ENCODE results near the gene ELP1.
"Not testable (repeated sequence)": the region's sequence is repeated elsewhere in the genome, so short reads cannot be mapped to it uniquely, and the experiment has no call there.

ELP1 gene

GRCh38 chr9:108854094-108854493 is 79.8 kb downstream of the ELP1 start:
- no peak for DNase-seq (ENCODE audit: low spot score)

DNA sequence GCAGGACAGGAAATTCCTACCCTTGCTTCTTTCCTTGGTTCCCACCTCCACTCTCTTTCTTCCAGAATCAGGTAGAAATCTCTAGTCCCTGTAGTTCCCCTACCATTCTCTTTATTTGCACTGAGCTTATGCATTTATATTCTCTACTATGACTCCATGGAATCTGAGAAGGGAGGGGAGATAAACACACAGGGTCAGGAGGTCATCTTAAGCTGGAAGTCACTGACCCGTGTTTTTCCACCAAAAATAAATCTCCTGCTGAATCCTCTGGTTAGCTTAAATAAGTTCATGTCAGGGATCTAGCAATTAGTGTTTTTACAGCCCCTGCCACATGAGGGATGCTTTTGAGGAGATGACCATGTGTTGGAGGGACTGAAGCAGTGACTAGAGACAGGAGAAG is 81.8 kb downstream of the ELP1 start:
- DNase-seq (ENCODE audit: low spot score) = no peak

- no peak for DNase-seq (ENCODE audit: low spot score)
Measured at GRCh38 chr9:108851138-108851537, 82.8 kb downstream of the ELP1 start.

GRCh38 chr9:108850293-108850897 is 83.5 kb downstream of the ELP1 start:
- no peak for DNase-seq (ENCODE audit: low spot score)

DNA sequence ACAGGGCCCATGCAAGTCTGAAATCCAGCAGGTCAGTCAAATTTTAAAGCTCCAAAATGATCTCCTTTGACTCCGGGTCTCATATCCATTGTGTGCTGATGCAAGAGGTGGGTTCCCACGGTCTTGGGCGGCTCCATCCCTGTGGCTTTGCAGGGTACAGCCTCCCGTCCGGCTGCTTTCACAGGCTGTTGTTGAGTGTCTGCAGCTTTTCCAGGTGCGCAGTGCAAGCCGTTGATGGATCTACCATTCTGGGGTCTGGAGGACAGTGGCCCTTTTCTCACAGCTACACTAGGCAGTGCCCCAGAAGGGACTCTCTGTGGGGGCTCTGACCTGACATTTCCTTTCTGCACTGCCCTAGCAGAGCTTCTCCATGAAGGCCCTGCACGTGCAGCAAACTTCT is 85.6 kb downstream of the ELP1 start:
- not testable (repeated sequence) for DNase-seq (ENCODE audit: low spot score)

DNA sequence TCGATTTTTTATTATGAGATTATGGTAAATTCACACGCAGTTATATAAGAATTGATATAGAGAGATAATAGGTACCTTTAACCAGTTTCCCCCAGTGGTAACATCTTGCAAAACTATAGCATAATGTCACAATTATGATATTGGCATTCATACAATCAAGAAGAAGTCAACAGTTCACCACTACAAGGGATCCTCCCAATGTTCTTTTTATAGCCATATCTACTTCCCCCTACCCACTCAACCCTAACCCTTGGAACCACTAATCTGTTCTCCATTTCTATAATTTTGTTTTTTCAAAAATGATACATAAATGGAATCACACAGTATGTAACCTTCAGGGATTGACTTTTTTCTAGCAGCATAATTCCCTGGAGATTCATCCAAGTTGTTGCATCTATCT is 88.0 kb downstream of the ELP1 start:
- no peak for DNase-seq (ENCODE audit: low spot score)

DNA sequence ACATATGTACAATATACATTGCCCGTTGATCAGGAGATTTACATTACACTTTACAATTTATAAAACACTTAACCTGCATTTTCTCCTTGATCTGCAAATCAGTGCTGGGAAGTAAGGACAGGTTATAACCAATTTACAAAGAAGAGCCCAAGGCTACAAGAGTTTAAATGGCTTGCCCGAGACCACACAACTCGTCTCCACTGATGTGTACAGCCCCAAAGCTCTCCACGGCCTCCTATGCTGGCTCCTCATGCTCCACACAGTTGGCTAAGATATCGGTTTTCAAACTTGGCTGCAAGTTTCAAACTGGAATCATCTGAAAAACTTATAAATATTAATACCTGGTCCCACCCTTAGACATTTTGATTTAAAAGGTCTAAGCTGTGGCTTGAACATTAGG is 88.4 kb downstream of the ELP1 start:
- no peak for DNase-seq (ENCODE audit: low spot score)

DNA sequence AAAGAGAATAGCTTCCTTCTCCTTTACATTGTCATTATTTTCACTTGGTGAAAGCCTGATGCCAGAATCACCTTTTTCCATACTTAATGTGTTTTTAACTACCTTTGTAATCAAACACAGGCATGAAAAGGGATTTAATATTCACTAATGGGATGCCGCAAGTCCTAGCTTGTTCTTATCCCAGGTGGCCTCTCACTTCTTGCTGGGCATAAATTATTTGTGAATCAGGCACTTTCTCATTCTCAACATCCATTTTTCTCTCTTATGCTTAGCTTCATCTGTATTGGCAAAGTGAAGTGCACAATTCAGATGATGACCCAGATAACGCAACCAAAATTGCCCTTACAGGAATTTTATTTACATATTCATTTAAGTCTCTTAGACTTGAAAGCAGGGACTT is 89.1 kb downstream of the ELP1 start:
- DNase-seq (ENCODE audit: low spot score) = no peak

GRCh38 chr9:108844391-108844790 is 89.5 kb downstream of the ELP1 start:
- no peak for DNase-seq (ENCODE audit: low spot score)

- no peak for DNase-seq (ENCODE audit: low spot score)
Measured at GRCh38 chr9:108842610-108843295, 91.2 kb downstream of the ELP1 start.

DNA sequence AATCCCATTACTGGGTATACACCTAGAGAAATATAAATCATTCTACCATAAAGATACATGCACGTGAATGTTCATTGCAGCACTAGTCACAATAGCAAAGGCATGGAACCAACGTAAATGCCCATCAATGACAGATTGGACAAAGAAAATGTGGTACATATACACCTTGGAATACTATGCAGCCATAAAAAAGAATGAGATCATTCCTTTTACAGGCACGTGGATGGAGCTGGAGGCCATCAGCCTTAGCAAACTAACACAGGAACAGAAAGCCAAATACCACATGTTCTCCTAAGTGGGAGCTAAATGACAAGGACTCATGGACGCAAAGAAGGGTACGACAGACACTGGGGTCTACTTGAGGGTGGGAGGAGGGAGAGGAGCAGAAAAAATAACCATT is 94.4 kb downstream of the ELP1 start:
- DNase-seq (ENCODE audit: low spot score) = not testable (repeated sequence)

DNA sequence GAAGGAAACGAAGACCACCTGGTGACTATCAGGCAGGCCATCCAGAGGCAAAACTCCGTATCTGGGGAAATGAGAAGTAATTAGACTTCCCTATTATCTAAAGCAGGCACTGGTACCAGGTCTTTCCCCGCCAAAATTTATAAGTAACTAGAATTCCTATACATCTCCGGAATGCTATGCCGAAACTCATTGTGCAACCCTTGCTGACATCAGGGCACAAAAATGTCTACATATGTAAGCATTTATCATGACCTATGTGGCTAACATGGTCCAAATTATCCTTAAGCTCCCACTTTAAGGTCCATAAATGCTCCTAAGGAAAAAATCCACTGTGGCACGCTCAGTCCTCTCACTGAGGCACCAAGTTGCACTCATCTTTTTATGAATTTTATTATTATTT is 95.9 kb downstream of the ELP1 start:
- no peak for DNase-seq (ENCODE audit: low spot score)

DNA sequence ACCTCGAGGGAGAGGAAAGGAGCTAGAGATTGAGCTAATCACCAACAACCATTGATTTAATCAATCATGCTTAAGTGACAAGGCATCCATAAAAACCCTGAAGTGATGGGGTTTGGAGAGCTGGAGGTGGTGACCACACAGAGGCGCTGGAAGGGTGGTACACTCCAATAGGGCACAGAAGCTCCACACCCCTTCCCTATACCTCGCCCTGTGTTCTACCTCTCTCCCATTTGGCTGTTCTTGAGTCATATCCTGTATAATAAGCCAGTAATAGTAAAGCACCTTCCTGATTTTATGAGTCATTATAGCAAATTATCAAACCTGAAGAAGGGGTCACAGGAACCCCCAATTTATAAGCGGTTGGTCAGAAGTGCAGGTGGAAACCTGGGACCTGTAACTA is 96.4 kb downstream of the ELP1 start:
- no peak for DNase-seq (ENCODE audit: low spot score)

- DNase-seq (ENCODE audit: low spot score) = no peak
Measured at GRCh38 chr9:108836781-108837180, 97.1 kb downstream of the ELP1 start.

DNA sequence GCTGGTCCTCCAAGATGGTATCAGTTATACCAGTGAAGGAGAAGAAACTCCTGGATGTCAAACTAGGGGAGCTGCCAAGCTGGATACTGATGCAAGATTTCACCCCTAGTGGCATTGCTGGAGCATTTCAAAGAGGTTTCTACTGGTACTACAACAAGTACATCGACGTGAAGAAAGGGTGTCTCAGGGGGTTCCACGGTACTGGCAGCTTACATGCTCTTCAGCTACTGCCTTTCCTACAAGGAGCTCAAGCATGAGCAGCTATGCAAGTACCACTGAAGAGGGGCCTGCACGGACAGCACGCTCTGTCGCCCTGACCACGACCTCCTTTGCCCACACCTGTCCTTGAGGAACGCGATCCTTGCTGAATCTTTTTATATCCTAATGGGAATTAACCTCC is 97.6 kb downstream of the ELP1 start:
- no peak for DNase-seq (ENCODE audit: low spot score)

DNA sequence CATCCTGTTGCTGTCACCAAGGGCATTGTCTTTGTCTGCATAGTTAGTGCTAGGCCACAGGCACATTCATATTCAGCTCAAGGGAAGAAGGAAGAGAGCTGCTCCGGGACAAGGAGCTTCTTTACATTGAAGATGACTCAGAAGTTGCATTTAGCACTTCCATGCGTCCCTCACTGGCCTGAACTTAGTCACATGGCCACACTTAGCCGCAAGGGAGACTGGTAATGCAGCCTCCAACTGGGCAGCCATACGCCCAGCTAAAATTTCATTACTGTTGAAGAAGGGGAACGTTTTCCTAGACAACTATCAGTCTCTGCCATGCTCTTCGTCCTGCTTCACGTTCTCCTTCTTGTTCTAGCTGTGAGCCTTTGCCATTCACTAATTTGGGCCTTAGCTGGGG is 98.1 kb downstream of the ELP1 start:
- DNase-seq (ENCODE audit: low spot score) = no peak

GRCh38 chr9:108834959-108835665 is 98.8 kb downstream of the ELP1 start:
- no peak for DNase-seq (ENCODE audit: low spot score)

GRCh38 chr9:108832179-108832500 is 101.8 kb downstream of the ELP1 start:
- DNase-seq (ENCODE audit: low spot score) = no peak

DNA sequence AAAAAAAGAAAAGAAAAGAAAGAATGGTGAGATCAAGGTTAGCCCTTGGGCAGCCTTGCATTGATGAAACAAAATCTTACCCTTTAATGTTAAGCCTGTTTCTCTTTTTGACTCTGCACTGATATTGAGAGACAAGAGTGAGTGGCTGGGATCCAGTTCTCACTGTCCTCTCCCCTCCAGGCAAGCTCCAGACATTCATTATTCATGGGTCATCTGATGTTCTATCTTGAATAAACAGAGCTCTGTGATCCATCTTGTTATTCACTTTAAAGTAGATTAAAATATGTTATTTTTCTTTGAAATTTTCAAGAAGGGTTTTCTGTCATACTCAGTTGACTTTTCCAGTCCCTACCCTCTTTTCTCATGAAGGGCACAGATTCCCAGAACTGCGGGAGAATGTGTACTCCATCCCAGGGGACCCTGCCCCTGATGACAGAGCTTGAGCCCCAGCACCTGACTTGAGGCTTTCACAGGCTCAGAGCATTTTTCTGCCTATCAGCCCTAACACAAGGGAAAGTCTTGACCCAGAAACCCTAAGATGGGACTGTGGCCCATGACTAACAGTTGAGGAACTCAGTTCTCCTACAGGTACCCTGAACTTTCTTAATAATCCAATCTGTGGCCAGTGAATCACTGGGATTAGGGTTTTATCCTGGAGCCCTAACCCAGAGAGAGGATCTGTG is 102.3 kb downstream of the ELP1 start:
- no peak for DNase-seq (ENCODE audit: low spot score)

DNA sequence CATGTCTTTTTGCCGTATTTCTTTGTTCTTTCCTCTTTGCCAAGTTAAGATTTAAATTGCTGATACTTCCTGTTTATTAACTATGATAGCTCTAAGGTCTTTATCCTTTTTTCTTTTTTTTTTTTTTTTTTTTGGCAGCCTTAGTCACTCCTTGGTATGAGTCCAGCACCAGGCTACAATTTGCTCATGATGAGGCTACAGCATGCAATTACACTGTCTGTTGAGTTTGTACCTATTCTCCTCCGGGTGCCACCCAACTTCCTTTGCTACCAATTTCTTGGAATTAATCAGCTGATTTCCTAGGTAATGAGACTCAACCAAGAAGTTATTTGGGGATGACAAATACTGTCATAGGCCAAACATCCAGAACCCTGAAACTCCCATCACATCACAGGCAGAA is 103.7 kb downstream of the ELP1 start:
- DNase-seq (ENCODE audit: low spot score) = no peak

- no peak for DNase-seq (ENCODE audit: low spot score)
Measured at GRCh38 chr9:108823829-108824228, 110.1 kb downstream of the ELP1 start.

All from CD4-positive, alpha-beta T cell treated with Interleukin-15 for 4 hours (primary cell).